A673 (cell line): ENCODE measurements around the gene ADAP2. TPM values are rescaled to one million over a fixed set of nuclear protein-coding genes. Genes with fewer than 3 reads are reported as not detected.

Experiments used
- BruUV-seq: library from RNA; stranded (reverse); fragments of 400-500 nt; replicated peaks from 2 replicates; lab custom pipeline; 2021; lab: Mats Ljungman, UMichigan
- CTCF ChIA-PET: fragments of 300-600 bp; sonication (Branson Sonifier 250); formaldehyde crosslinking; loops from one replicate; lab custom pipeline; 2022; ENCODE audit warnings: antibody characterized with exemption; lab: Charles Lee
- POLR2A ChIA-PET: fragments of 300-600 bp; sonication (Branson Sonifier 250); formaldehyde crosslinking; loops from one replicate; lab custom pipeline; 2022; ENCODE audit warnings: antibody characterized with exemption; ENCODE audit not compliant: low non-redundant PET; lab: Charles Lee
- DNase-seq: peaks from one replicate; pipeline ENCODE4 v3.0.0-alpha.2; 2015; ENCODE audit warnings: low spot score
- H3K27ac ChIP-seq: fragments of 200-600 bp; sonication (generic); 2 replicates; pipeline ENCODE4 v1.5.1; 2016; ENCODE audit warnings: mixed run types, low read depth, mild to moderate bottlenecking, mixed read lengths, antibody characterized with exemption, low read length; ENCODE audit not compliant: poor library complexity, severe bottlenecking
- H3K27me3 ChIP-seq: fragments of 200-600 bp; sonication (generic); replicated peaks from 2 replicates; pipeline ENCODE4 v1.6.1; 2017; ENCODE audit warnings: mixed run types, low read depth, mild to moderate bottlenecking, mixed read lengths, antibody characterized with exemption, low read length; ENCODE audit not compliant: insufficient read depth, poor library complexity
- H3K36me3 ChIP-seq: fragments of 200-600 bp; sonication (generic); 2 replicates; pipeline ENCODE4 v1.6.1; 2016; ENCODE audit warnings: mixed run types, mild to moderate bottlenecking, mixed read lengths, antibody characterized with exemption, low read length; ENCODE audit not compliant: insufficient read depth, poor library complexity, severe bottlenecking
- H3K4me1 ChIP-seq: fragments of 200-600 bp; sonication (generic); 2 replicates; pipeline ENCODE4 v1.6.1; 2017; ENCODE audit warnings: mixed run types, mild to moderate bottlenecking, mixed read lengths, antibody characterized with exemption, low read length; ENCODE audit not compliant: insufficient read depth, poor library complexity, severe bottlenecking
- H3K4me3 ChIP-seq: fragments of 200-600 bp; sonication (generic); 2 replicates; pipeline ENCODE4 v1.5.1; 2016; ENCODE audit warnings: low read depth, mixed run types, mild to moderate bottlenecking, mixed read lengths, low read length; ENCODE audit not compliant: poor library complexity, severe bottlenecking
- H3K9me3 ChIP-seq: fragments of 200-600 bp; sonication (generic); 2 replicates; pipeline ENCODE4 v1.6.1; 2016; ENCODE audit warnings: mixed run types, low read depth, mild to moderate bottlenecking, mixed read lengths, antibody characterized with exemption, low read length; ENCODE audit not compliant: poor library complexity, severe bottlenecking
- CTCF ChIP-seq: fragments of 300-800, 200-600 bp; sonication (generic); conservative IDR thresholded peaks from 2 replicates; pipeline ENCODE4 v1.5.1; 2017; ENCODE audit warnings: low read depth, mild to moderate bottlenecking, antibody characterized with exemption, low read length, moderate library complexity, mixed read lengths
- EZH2 ChIP-seq: fragments of 200-600 bp; sonication (generic); IDR thresholded peaks from 2 replicates; pipeline ENCODE4 v1.6.1; 2017; ENCODE audit warnings: borderline replicate concordance, low read depth, mild to moderate bottlenecking, mixed read lengths, antibody characterized with exemption, low read length; ENCODE audit not compliant: poor library complexity, severe bottlenecking
- intact Hi-C: fragments of 100-400 bp; cut with micrococcal nuclease; formaldehyde crosslinking; loops from one replicate; pipeline ENCODE4 v1.10.0; 2022; ENCODE audit not compliant: unreplicated experiment
- total RNA-seq: library from RNA; stranded (reverse); gene quantifications from 2 replicates; pipeline ENCODE4 v1.2.3, GENCODE V29; 2021

Gene ADAP2
- total RNA-seq, 1 experiment from 2014 or later, result not detected

GRCh38 chr17:31003225-31003866 lies 81.6 kb downstream of the ADAP2 start:
- POLR2A ChIA-PET, result no interaction called here

DNA sequence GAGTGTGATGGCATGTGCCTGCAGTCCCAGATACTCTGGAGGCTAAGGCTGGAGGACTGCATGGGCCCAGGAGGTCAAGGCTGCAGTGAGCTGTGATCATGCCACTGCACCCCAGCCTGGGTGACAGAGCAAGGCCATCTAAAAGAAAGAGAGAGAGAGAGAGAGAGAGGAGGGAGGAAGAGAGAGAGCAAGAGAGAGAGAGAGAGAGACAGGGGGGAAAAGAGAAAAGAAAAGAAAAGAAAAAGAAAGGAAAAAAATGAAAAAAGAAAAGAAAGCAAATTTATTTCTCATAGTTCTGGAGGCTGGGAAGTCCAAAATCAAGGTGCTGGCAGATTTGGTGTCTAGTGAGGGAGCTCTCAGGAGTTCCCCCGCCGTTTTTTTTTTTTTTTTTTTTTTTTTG lies 82.4 kb downstream of the ADAP2 start:
- Histone ChIP-seq H3K4me3 (no peak overlapping the region), H3K36me3 (no peaks in the 10 kb centered on the region), H3K27ac (no peak overlapping the region), H3K9me3 (no peaks in the 10 kb centered on the region), H3K4me1 (no peaks in the 10 kb centered on the region), H3K27me3 (no peaks in the 10 kb centered on the region)
- DNase-seq, result no peak
- BruUV-seq, result no TSS peak
- TF ChIP-seq CTCF (no peak), EZH2 (no peak)
- POLR2A ChIA-PET, result no interaction called here
- CTCF ChIA-PET, result no interaction called here
- intact Hi-C loops, result no loop called here

More at GRCh38 chr17:31003225-31003866, 81.6 kb downstream of the ADAP2 start:
- Histone ChIP-seq H3K4me1 (no peaks in the 10 kb centered on the region), H3K27me3 (no peaks in the 10 kb centered on the region), H3K27ac (no peak overlapping the region), H3K4me3 (no peak overlapping the region), H3K36me3 (no peaks in the 10 kb centered on the region), H3K9me3 (no peaks in the 10 kb centered on the region)
- no TSS peak for BruUV-seq
- CTCF ChIA-PET, result no interaction called here
- no peak for DNase-seq
- no peak for TF ChIP-seq EZH2
- intact Hi-C loops, result no loop called here

- TF ChIP-seq EZH2 (no peak), CTCF (no peak)
- Histone ChIP-seq H3K36me3 (no peaks in the 10 kb centered on the region), H3K9me3 (no peaks in the 10 kb centered on the region), H3K4me1 (no peaks in the 10 kb centered on the region), H3K27me3 (no peaks in the 10 kb centered on the region), H3K27ac (no peak overlapping the region), H3K4me3 (no peak overlapping the region)
- CTCF ChIA-PET, result no interaction called here
- intact Hi-C loops, result no loop called here
- no TSS peak for BruUV-seq
- POLR2A ChIA-PET, result no interaction called here
- no peak for DNase-seq
Measured at GRCh38 chr17:31007695-31008373, 86.1 kb downstream of the ADAP2 start.
